Loucy (cell line): ENCODE measurements around the gene MAPK8.

ENCODE experiments used
- H2AFZ ChIP-seq: fragments of 200-600 bp; sonication (generic); 2 replicates; pipeline ENCODE4 v1.6.0; 2016; ENCODE audit warnings: antibody characterized with exemption, mild to moderate bottlenecking, low read length, moderate library complexity
- H3F3A ChIP-seq: fragments of 200-600 bp; 2 replicates; pipeline ENCODE4 v1.6.0; 2016; ENCODE audit warnings: antibody characterized with exemption, low read depth, mild to moderate bottlenecking
- H3K27me3 ChIP-seq: fragments of 200-600 bp; sonication (generic); 2 replicates; pipeline ENCODE4 v1.6.1; 2014; ENCODE audit warnings: low read length, mild to moderate bottlenecking; ENCODE audit not compliant: insufficient read depth, poor library complexity, severe bottlenecking
- H3K36me3 ChIP-seq: fragments of 200-600 bp; sonication (generic); 2 replicates; pipeline ENCODE4 v1.6.1; 2016; ENCODE audit warnings: low read length; ENCODE audit not compliant: insufficient read depth
- H3K4me1 ChIP-seq: fragments of 200-600 bp; sonication (generic); 2 replicates; pipeline ENCODE4 v1.5.1; 2014; ENCODE audit warnings: low read length, mild to moderate bottlenecking; ENCODE audit not compliant: insufficient read depth, poor library complexity, severe bottlenecking
- H3K4me2 ChIP-seq: fragments of 200-600 bp; sonication (generic); 2 replicates; pipeline ENCODE4 v1.6.0; 2014; ENCODE audit warnings: antibody characterized with exemption, low read length, low read depth, mild to moderate bottlenecking; ENCODE audit not compliant: poor library complexity, severe bottlenecking
- H3K4me3 ChIP-seq: fragments of 200-600 bp; sonication (generic); 2 replicates; pipeline ENCODE4 v1.5.1; 2014; ENCODE audit warnings: low read length, mild to moderate bottlenecking, mixed read lengths; ENCODE audit not compliant: poor library complexity, severe bottlenecking
- H3K79me2 ChIP-seq: fragments of 200-600 bp; sonication (generic); 2 replicates; pipeline ENCODE4 v1.6.1; 2014; ENCODE audit warnings: low read length; ENCODE audit not compliant: insufficient read depth
- H3K9ac ChIP-seq: fragments of 200-600 bp; sonication (generic); 2 replicates; pipeline ENCODE4 v1.6.0; 2014; ENCODE audit warnings: mild to moderate bottlenecking, low read depth, low read length, moderate library complexity; ENCODE audit not compliant: poor library complexity, severe bottlenecking
- H3K9me2 ChIP-seq: fragments of 200-600 bp; sonication (generic); replicated peaks from 2 replicates; pipeline ENCODE4 v1.6.1; 2016; ENCODE audit warnings: low read depth, low read length, mixed read lengths
- H3K9me3 ChIP-seq: fragments of 200-600 bp; sonication (generic); 2 replicates; pipeline ENCODE4 v1.6.1; 2014; ENCODE audit warnings: mild to moderate bottlenecking, antibody characterized with exemption, low read length, low read depth; ENCODE audit not compliant: insufficient read depth
- H4K20me1 ChIP-seq: fragments of 200-600 bp; sonication (generic); 2 replicates; pipeline ENCODE4 v1.6.0; 2014; ENCODE audit warnings: antibody characterized with exemption, low read length, mild to moderate bottlenecking; ENCODE audit not compliant: insufficient read depth, poor library complexity, severe bottlenecking
- EZH2phosphoT487 ChIP-seq: fragments of 200-600 bp; IDR thresholded peaks from 2 replicates; pipeline ENCODE4 v1.6.1; 2018; ENCODE audit warnings: antibody characterized with exemption, mild to moderate bottlenecking, moderate library complexity, borderline replicate concordance
- TF ChIP-seq, protein P1 (sequence below): fragments of 200-600 bp; sonication (generic); conservative IDR thresholded peaks from 2 replicates; pipeline ENCODE4 v1.5.1; 2014; ENCODE audit warnings: mild to moderate bottlenecking, antibody characterized with exemption, low read length

MAPK8 gene

DNA sequence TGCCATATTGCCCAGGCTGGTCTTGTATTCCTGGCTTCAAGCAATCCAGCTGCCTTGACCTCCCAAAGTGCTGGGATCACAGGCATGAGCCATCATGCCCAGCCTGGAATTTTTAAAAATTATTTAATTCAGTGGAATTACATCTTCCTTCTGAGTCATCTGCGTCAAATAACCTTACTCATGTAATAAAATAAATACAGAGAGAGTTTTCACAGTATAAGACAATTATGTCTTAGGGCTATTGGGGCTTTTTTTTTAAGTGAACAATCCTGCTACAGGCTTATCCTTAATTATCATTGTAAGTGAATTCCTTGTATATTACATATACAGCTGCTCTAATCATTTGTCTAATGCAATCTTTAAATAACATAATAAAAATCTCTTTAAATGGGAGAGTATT is 108.3 kb downstream of the MAPK8 start:
- no peak for TF ChIP-seq EZH2phosphoT487
- TF ChIP-seq, protein P1, sequence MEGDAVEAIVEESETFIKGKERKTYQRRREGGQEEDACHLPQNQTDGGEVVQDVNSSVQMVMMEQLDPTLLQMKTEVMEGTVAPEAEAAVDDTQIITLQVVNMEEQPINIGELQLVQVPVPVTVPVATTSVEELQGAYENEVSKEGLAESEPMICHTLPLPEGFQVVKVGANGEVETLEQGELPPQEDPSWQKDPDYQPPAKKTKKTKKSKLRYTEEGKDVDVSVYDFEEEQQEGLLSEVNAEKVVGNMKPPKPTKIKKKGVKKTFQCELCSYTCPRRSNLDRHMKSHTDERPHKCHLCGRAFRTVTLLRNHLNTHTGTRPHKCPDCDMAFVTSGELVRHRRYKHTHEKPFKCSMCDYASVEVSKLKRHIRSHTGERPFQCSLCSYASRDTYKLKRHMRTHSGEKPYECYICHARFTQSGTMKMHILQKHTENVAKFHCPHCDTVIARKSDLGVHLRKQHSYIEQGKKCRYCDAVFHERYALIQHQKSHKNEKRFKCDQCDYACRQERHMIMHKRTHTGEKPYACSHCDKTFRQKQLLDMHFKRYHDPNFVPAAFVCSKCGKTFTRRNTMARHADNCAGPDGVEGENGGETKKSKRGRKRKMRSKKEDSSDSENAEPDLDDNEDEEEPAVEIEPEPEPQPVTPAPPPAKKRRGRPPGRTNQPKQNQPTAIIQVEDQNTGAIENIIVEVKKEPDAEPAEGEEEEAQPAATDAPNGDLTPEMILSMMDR: no peak
- no peak overlapping the region for H3K9ac ChIP-seq
- peaks cover 37% of the 10 kb centered on the region for H3K36me3 ChIP-seq
- peaks cover 6% of the 10 kb centered on the region for H3K4me1 ChIP-seq
- no peak overlapping the region for H3K4me3 ChIP-seq
- H4K20me1 ChIP-seq: no peaks in the 10 kb centered on the region
- H2AFZ ChIP-seq: no peak overlapping the region
- no peak overlapping the region for H3K4me2 ChIP-seq
- H3K9me2 ChIP-seq: no peaks in the 10 kb centered on the region
- peaks cover 10% of the 10 kb centered on the region; the same call in 1 of the 2 replicates for H3K9me3 ChIP-seq
- no peaks in the 10 kb centered on the region for H3K27me3 ChIP-seq
- H3F3A ChIP-seq: no peaks in the 10 kb centered on the region
- H3K79me2 ChIP-seq: no peaks in the 10 kb centered on the region

DNA sequence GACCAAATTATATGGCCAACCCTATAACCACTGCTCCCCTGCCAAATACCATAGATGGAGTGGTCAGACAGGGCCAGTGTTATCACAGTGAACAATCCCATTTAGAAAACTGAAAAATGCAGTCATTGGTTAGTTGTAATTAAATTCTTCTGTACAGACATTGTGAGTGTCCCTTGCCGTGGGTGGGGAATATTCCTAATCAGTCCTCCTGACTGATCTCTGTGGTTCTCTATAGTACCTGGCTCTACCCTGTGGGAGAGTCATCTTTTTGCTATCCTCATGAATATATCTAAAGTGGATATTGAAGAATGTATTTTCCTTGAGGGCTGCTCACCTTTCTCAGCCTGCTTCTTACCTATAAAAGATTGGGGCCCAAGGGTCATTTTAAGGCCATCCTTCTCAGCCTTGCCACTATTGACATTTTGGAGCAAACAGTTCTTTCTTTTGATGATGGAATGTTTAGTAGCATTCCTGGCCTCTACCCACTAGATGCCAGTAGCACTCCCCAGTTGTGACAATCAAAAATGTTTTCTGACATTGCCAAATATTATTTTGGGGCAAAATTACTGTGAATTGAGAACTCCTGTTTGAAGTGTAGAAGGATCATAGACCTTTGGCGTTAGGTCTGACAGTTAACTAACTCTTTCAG is 110.2 kb downstream of the MAPK8 start:
- H3K4me2 ChIP-seq: no peak overlapping the region
- no peaks in the 10 kb centered on the region for H3K79me2 ChIP-seq
- H3K36me3 ChIP-seq: peaks cover 23% of the 10 kb centered on the region
- H3K4me3 ChIP-seq: no peak overlapping the region
- peaks cover 6% of the 10 kb centered on the region for H3K4me1 ChIP-seq
- H3K9me2 ChIP-seq: no peaks in the 10 kb centered on the region
- no peaks in the 10 kb centered on the region for H4K20me1 ChIP-seq
- TF ChIP-seq, protein P1: 0 out of 2 replicates have a peak, but pooled peaks have one; percentile 14
- no peak for TF ChIP-seq EZH2phosphoT487
- no peak overlapping the region for H2AFZ ChIP-seq
- H3K9me3 ChIP-seq: peaks cover 10% of the 10 kb centered on the region; the same call in 1 of the 2 replicates
- H3F3A ChIP-seq: no peaks in the 10 kb centered on the region
- no peaks in the 10 kb centered on the region for H3K27me3 ChIP-seq
- no peak overlapping the region for H3K9ac ChIP-seq

DNA sequence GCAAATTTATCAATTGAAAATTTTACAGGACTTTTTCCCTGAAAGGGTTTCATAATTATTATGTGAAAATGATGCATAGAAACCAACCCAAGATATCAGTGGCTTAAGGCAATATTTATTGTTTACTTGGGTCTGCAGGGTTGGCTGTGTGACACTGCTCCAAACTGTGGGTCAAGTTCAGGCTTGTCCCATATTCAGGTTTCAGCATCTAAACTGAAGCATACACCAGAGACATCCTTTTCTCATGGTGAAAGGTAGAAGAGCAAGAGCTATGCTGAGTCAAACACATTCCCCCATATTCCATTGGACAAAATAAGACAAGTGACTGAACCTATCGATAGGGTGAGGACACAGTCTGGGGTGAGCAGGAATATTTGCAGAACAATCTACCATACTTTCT is 110.9 kb downstream of the MAPK8 start:
- no peaks in the 10 kb centered on the region for H3K9me2 ChIP-seq
- no peak overlapping the region for H3K9ac ChIP-seq
- H3K79me2 ChIP-seq: no peaks in the 10 kb centered on the region
- peaks cover 6% of the 10 kb centered on the region for H3K4me1 ChIP-seq
- peaks cover 17% of the 10 kb centered on the region for H3K36me3 ChIP-seq
- no peaks in the 10 kb centered on the region for H3F3A ChIP-seq
- peaks cover 7% of the 10 kb centered on the region; the same call in 1 of the 2 replicates for H3K9me3 ChIP-seq
- H2AFZ ChIP-seq: no peak overlapping the region
- no peaks in the 10 kb centered on the region for H4K20me1 ChIP-seq
- no peak overlapping the region for H3K4me2 ChIP-seq
- TF ChIP-seq EZH2phosphoT487: no peak
- TF ChIP-seq, protein P1: no peak
- H3K4me3 ChIP-seq: no peak overlapping the region
- no peaks in the 10 kb centered on the region for H3K27me3 ChIP-seq
